Retinal pigment epithelial cell (primary cell): ENCODE data around the gene NABP1.

ENCODE experiments used
- DNase-seq: peaks from one replicate; pipeline ENCODE4 v3.0.0-alpha.2; 2010; ENCODE audit warnings: low read depth
- H3K4me3 ChIP-seq: 2 replicates; pipeline ENCODE4 v1.5.1; 2011; ENCODE audit warnings: mild to moderate bottlenecking, low read length, control low read depth, moderate library complexity
- TF ChIP-seq, protein P1 (sequence below): conservative IDR thresholded peaks from 2 replicates; pipeline ENCODE4 v1.5.1; 2011; ENCODE audit warnings: low read depth, low read length, control low read depth, inconsistent platforms

NABP1 gene

GRCh38 chr2:191635333-191636234 is 42.4 kb upstream of the NABP1 start:
- peak; percentile 76 for DNase-seq
- H3K4me3 ChIP-seq: no peak overlapping the region
- TF ChIP-seq, protein P1, sequence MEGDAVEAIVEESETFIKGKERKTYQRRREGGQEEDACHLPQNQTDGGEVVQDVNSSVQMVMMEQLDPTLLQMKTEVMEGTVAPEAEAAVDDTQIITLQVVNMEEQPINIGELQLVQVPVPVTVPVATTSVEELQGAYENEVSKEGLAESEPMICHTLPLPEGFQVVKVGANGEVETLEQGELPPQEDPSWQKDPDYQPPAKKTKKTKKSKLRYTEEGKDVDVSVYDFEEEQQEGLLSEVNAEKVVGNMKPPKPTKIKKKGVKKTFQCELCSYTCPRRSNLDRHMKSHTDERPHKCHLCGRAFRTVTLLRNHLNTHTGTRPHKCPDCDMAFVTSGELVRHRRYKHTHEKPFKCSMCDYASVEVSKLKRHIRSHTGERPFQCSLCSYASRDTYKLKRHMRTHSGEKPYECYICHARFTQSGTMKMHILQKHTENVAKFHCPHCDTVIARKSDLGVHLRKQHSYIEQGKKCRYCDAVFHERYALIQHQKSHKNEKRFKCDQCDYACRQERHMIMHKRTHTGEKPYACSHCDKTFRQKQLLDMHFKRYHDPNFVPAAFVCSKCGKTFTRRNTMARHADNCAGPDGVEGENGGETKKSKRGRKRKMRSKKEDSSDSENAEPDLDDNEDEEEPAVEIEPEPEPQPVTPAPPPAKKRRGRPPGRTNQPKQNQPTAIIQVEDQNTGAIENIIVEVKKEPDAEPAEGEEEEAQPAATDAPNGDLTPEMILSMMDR: no peak

DNA sequence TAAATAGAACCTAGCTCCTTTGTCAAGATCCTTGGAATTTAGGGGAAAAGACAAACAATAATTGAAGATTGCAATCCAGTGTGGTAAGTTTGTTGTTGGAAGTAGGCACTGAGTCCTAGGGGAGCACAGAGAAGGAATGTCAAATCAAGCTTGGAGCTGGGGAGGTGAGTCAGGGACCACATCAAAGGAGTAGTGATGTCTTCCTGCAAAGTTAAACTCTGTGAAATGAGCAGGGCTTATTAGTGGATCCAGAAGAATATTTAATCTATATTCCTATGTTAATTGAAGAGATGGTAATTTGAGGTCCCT is 41.7 kb upstream of the NABP1 start:
- TF ChIP-seq, protein P1: no peak

DNA sequence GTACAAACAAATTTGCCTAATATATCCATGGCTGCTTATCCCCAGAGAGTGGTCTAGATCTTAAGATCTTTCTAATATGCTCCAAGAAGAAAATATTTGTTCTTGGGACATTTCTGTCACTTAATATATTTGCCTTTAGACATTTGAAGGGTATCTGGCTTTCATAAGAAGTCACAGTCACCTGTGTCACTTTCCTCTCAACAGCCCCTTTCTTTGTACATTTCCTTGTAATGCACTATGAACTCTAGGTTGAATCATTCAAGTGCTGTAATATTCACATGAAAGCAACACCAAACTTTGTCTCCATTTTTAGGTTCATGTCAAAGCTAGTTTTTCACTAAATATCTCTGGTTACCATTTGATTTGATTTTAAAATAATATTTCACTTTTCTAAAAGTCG is 41.4 kb upstream of the NABP1 start:
- TF ChIP-seq, protein P1: no peak
- H3K4me3 ChIP-seq: no peak overlapping the region
- no peak for DNase-seq

More for the DNA sequence above, 41.7 kb upstream of the NABP1 start:
- DNase-seq: peak; percentile 69
- no peak overlapping the region for H3K4me3 ChIP-seq

DNA sequence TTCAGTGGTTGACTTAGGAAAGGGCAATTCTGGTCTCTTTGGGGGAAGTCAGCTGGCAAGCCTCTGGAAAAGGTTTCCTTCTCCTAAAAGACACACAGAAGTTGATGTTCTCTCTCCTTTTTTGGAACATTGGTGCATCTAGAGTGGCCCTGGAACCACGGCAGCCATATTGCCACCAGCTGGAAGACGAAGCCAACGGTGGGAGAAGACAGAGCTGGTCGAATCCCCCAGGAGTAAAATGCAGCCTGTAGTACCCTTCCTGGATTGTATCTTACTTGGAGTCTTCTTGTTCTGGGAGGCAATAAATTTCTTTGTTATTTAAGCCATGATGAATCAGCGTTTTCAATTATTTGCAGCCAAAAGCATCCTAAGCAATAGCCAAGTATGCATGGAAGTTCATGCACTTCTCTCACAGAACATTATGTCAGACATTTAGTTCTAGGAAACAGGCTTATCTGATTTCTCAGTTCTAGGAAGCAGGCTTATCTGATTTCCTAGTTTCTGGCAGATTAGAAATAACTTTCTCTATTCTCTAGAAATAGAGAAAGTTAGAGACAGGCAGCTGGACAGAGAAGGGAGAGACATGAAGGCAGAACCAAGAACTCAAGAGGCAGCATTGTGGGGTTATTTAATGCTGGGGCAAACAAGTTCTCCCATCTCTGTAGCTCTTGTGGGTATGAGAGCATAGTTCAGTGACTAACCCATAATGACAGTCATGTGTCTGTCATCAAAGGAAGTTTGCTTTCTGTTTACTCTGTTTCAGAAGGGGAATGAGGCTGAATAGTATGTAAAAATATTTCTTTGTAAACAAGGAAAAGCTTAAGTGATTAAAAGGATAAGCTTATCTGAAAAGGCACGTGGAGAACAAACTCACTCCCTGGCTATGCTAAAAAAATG is 40.5 kb upstream of the NABP1 start:
- H3K4me3 ChIP-seq: no peak overlapping the region
- no peak for DNase-seq
- TF ChIP-seq, protein P1: no peak

- no peak for DNase-seq
- TF ChIP-seq, protein P1: no peak
- no peak overlapping the region for H3K4me3 ChIP-seq
Measured at GRCh38 chr2:191638079-191638801, 39.7 kb upstream of the NABP1 start.

DNA sequence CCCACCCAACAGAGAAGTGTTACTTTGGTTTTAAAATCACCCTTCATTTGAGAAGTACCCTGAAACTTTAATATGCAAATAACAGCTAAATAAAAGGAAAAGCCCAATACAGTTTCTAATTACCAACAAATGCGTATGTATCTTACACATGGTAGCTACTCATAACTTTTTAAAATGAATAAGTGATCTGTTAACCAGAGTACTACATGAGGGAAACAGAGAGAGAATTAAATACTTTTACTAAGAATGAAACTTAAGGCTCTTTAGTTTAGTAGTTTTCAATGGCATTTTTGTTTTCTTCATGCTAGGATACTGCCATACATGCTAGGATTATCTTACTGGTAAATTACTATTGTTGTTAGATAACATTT is 39.1 kb upstream of the NABP1 start:
- DNase-seq: no peak

More for the DNA sequence above, 39.1 kb upstream of the NABP1 start:
- no peak overlapping the region for H3K4me3 ChIP-seq
- TF ChIP-seq, protein P1: no peak
